Osteocyte (in vitro differentiated cells): Measurements from ENCODE around the gene LINC01488. TPM values are rescaled to one million over a fixed set of nuclear protein-coding genes. Genes with fewer than 3 reads are reported as not detected.

Source experiments
- DNase-seq: peaks from one replicate; pipeline ENCODE4 v3.0.0; 2021; ENCODE audit warnings: mixed read lengths; ENCODE audit not compliant: unreplicated experiment; ENCODE audit errors: extremely low spot score
- H3K27ac Mint-ChIP-seq: one replicate; pipeline ENCODE4 v1.8.0; 2021; ENCODE audit warnings: mild to moderate bottlenecking, mixed read lengths; ENCODE audit not compliant: unreplicated experiment
- H3K27me3 Mint-ChIP-seq: one replicate; pipeline ENCODE4 v1.8.0; 2021; ENCODE audit warnings: mixed read lengths; ENCODE audit not compliant: unreplicated experiment
- H3K36me3 Mint-ChIP-seq: one replicate; pipeline ENCODE4 v1.8.0; 2021; ENCODE audit warnings: mixed read lengths; ENCODE audit not compliant: unreplicated experiment
- H3K4me1 Mint-ChIP-seq: one replicate; pipeline ENCODE4 v1.8.0; 2021; ENCODE audit warnings: mixed read lengths; ENCODE audit not compliant: unreplicated experiment
- H3K4me3 Mint-ChIP-seq: one replicate; pipeline ENCODE4 v1.8.0; 2021; ENCODE audit warnings: mild to moderate bottlenecking, moderate library complexity, mixed read lengths; ENCODE audit not compliant: unreplicated experiment
- H3K9me3 Mint-ChIP-seq: one replicate; pipeline ENCODE4 v1.8.0; 2021; ENCODE audit warnings: mixed read lengths; ENCODE audit not compliant: unreplicated experiment
- total RNA-seq: library from RNA; stranded (reverse); gene quantifications from 2 replicates; pipeline ENCODE4 v1.2.1, GENCODE V29; 2021
- TF ChIP-seq, protein P1 (sequence below): fragments of 200-600 bp; sonication (generic); IDR thresholded peaks from 2 replicates; pipeline ENCODE4 v1.5.0; 2021; ENCODE audit warnings: antibody characterized with exemption, mild to moderate bottlenecking, moderate library complexity

The LINC01488 gene
- total RNA-seq, 1 donor from 2014 or later = not detected

DNA sequence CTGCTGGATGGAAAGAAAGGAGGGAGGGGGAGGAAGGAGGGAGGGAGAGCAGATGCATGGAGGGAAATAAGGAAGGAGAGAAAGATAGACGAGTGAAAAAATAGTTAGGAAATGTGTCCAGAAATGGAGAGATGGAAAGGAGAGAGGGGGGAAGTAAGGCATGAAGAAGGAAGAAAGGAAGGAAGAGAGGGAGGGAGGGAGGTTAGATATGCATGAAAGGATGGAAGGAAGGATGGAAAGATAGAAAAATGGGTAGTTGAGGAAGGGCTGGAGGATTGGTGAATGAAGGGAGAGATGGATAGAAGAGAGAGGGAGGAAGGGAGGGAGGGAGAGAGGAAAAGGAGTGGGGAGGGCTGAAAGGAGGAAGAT lies 19.6 kb downstream of the LINC01488 start:
- Mint-ChIP-seq H3K4me1 (peaks cover 12% of the 10 kb centered on the region), H3K36me3 (no peaks in the 10 kb centered on the region), H3K27ac (no peak overlapping the region), H3K4me3 (no peak overlapping the region), H3K27me3 (peaks cover 5% of the 10 kb centered on the region), H3K9me3 (peaks cover 3% of the 10 kb centered on the region)
- no peak for DNase-seq
- TF ChIP-seq, protein P1, sequence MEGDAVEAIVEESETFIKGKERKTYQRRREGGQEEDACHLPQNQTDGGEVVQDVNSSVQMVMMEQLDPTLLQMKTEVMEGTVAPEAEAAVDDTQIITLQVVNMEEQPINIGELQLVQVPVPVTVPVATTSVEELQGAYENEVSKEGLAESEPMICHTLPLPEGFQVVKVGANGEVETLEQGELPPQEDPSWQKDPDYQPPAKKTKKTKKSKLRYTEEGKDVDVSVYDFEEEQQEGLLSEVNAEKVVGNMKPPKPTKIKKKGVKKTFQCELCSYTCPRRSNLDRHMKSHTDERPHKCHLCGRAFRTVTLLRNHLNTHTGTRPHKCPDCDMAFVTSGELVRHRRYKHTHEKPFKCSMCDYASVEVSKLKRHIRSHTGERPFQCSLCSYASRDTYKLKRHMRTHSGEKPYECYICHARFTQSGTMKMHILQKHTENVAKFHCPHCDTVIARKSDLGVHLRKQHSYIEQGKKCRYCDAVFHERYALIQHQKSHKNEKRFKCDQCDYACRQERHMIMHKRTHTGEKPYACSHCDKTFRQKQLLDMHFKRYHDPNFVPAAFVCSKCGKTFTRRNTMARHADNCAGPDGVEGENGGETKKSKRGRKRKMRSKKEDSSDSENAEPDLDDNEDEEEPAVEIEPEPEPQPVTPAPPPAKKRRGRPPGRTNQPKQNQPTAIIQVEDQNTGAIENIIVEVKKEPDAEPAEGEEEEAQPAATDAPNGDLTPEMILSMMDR = no peak

DNA sequence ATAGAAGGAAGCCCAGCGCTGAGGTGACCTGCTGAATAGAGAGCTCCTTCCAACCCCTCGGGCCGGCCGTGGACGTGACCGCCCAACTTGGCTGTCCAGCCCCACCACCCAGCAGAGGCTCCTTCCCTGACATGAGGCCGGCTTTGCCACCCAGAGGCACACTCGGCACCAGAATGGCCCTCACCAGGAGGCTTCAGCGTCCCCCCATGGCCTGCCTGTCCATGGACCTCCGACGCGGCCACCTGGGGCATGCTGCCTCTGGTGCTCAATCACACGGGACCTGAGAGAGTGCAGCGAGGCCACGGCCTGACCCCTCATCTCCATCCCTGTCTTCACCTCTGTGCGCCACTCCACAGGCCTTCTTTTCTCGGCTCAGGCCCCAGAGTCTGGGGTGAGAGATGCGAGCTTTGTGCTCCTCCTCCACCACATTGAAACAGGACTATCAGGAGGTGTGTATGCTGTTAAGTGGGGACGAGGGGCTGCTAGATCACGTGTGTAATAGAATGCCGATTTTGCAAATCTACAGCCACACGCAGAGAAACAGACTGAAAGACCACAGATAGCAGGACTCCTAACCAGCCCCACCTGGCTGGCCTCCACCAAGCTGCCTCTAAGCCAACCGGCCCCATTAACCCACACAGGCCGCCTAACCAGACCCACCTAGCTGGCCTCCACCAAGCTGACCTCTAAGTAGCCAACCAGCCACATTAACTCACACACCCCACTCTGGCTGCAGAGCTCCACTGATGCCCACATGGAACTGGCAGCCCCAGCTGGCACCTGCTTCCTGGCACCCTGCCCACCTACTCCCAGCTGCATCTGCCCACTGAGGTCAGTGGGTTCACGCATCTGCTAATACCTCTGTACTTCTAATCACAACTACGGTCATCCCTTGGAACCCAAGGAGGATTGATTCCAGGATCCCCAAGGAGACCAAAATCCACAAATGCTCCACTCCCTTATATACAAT lies 20.7 kb downstream of the LINC01488 start:
- Mint-ChIP-seq H3K4me3 (no peak overlapping the region), H3K27ac (no peak overlapping the region), H3K9me3 (peaks cover 11% of the 10 kb centered on the region), H3K4me1 (peaks cover 5% of the 10 kb centered on the region), H3K36me3 (peaks cover 3% of the 10 kb centered on the region), H3K27me3 (peaks cover 5% of the 10 kb centered on the region)
- DNase-seq = no peak
- TF ChIP-seq, protein P1 = no peak

DNA sequence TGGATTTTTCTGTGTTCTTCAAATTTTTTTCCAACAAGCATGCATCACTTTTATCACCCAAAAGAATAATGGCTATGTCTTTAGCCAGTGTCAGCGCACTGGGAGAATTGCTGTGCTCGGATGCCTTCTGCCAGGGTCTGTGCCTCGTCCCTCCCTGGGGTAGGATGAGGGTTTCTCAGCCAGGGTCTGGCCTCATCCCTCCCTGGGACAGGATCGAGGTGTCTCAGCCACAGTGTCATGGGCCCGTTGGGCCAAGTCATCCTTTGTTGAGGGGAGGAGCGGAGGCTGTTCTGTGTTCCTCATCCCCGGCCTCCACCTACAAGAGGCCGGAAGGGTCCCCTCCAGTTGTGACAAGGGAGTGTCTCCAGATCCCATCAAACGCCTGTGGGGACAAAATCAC lies 22.7 kb downstream of the LINC01488 start:
- peaks cover 11% of the 10 kb centered on the region for H3K9me3 Mint-ChIP-seq
- H3K27ac Mint-ChIP-seq = no peak overlapping the region
- peaks cover 5% of the 10 kb centered on the region for H3K27me3 Mint-ChIP-seq
- no peak overlapping the region for H3K4me3 Mint-ChIP-seq
- TF ChIP-seq, protein P1 = no peak
- H3K4me1 Mint-ChIP-seq = peaks cover 3% of the 10 kb centered on the region
- H3K36me3 Mint-ChIP-seq = peaks cover 3% of the 10 kb centered on the region
- no peak for DNase-seq

DNA sequence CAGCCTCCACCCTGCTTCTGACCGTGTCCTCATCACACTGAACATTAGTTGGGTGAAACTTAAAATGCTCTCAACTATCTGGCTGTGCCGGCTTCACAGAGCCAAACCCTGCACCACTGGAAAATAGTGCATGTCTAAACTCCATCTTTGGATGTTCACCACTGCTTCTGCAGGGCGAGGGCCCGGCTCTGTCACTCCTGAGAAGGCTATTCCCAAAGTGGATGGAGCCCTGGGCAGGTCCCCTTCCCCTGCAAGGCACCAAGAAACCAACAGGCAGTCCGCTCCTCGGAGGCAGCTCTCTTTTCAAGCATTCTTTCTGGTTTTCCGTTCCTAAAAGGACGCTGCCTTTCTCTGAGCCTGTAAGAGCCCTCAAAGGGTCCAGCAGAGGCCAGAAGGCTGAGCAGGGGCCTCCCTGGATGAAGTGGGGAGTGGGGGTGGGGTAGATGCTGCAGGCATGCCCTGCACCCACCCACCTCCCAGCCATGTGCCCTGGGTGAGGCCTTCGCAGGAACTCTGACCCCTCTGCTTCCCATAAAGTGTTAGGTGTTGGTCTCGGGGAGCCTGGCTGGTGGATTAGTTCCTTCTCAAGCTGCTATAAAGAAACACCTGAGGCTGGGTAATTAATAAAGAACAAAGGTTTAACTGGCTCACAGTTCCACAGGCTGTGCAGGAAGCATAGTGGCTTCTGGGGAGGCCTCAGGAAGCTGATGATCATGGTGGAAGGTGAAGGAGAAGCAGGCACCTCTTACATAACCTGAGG lies 23.3 kb downstream of the LINC01488 start:
- Mint-ChIP-seq H3K27me3 (peaks cover 5% of the 10 kb centered on the region), H3K27ac (no peak overlapping the region), H3K36me3 (peaks cover 3% of the 10 kb centered on the region), H3K4me3 (no peak overlapping the region), H3K4me1 (peaks cover 8% of the 10 kb centered on the region), H3K9me3 (peaks cover 11% of the 10 kb centered on the region)
- TF ChIP-seq, protein P1 = no peak
- no peak for DNase-seq

DNA sequence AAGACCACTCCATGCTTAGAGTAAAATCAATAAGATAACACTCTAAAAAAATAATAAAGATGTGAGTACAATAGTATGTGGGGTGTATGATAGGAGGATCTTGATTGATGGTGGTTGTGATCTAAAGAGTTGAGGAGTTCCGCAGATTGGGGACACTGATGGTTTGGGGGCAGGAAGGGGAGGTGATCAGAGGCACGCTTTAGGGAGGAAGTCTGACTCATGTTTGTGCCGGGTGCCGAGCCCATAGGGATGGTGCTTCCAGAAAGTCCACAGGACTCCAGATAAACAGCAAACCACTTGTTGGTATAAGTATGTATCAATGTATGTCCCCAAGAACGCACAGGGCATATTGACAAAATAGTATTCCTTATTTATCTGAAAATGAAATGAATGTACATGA lies 27.5 kb downstream of the LINC01488 start:
- DNase-seq = no peak
- TF ChIP-seq, protein P1 = no peak

More for the DNA sequence above, 27.5 kb downstream of the LINC01488 start:
- Mint-ChIP-seq H3K4me3 (no peak overlapping the region), H3K27me3 (no peaks in the 10 kb centered on the region), H3K27ac (no peak overlapping the region), H3K4me1 (peaks cover 23% of the 10 kb centered on the region), H3K9me3 (peaks cover 11% of the 10 kb centered on the region), H3K36me3 (peaks cover 3% of the 10 kb centered on the region)
